Keratinocyte (primary cell): ENCODE measurements around the gene UBL7. TPM values are rescaled to one million over a fixed set of nuclear protein-coding genes. Genes with fewer than 3 reads are reported as not detected.

ENCODE experiments used
- DNase-seq: peaks from one replicate; pipeline ENCODE4 v3.0.0-alpha.2; 2011; ENCODE audit warnings: low read depth, missing footprints, low spot score
- FAIRE-seq: peaks from 2 replicates; lab custom pipeline; 2011; peaks lifted over from hg19 to GRCh38; lab: Jason Lieb, UNC
- H2AFZ ChIP-seq: 2 replicates; pipeline ENCODE4 v1.6.0; 2012; ENCODE audit warnings: low read length, control low read depth, inconsistent platforms; ENCODE audit not compliant: control insufficient read depth
- H3K27ac ChIP-seq: 2 replicates; pipeline ENCODE4 v1.5.1; 2011; ENCODE audit warnings: low read length; ENCODE audit not compliant: control insufficient read depth, insufficient read depth
- H3K27me3 ChIP-seq: 3 replicates; pipeline ENCODE4 v1.6.0; 2011; ENCODE audit warnings: low read length; ENCODE audit not compliant: control insufficient read depth, insufficient read depth; ENCODE audit errors: extremely low read depth
- H3K36me3 ChIP-seq, 2 experiments: 2 replicates in 1 of 2; 3 replicates in 1 of 2; pipeline ENCODE4 v1.5.1; 2011; ENCODE audit warnings: low read length in 2 of 2, mild to moderate bottlenecking in 1 of 2; ENCODE audit not compliant: control insufficient read depth in 2 of 2, insufficient read depth in 2 of 2; ENCODE audit errors: extremely low read depth in 1 of 2
- H3K4me1 ChIP-seq: 3 replicates; pipeline ENCODE4 v1.5.1; 2011; ENCODE audit warnings: low read length; ENCODE audit not compliant: control insufficient read depth, insufficient read depth; ENCODE audit errors: extremely low read depth
- H3K4me2 ChIP-seq: 3 replicates; pipeline ENCODE4 v1.6.0; 2011; ENCODE audit warnings: low read depth, low read length; ENCODE audit not compliant: control insufficient read depth, insufficient read depth; ENCODE audit errors: extremely low read depth
- H3K4me3 ChIP-seq, 3 experiments: fragments of 200-600 bp in 1 of 3; sonication (generic) in 1 of 3; 2 replicates in 2 of 3; 3 replicates in 1 of 3; pipeline ENCODE4 v1.5.1; 2011 to 2016; ENCODE audit warnings: low read length in 3 of 3, mild to moderate bottlenecking in 3 of 3, control low read depth in 2 of 3, inconsistent platforms in 1 of 3, low read depth in 1 of 3, mixed read lengths in 1 of 3, mixed run types in 1 of 3, moderate library complexity in 1 of 3; ENCODE audit not compliant: control insufficient read depth in 2 of 3, insufficient read depth in 2 of 3; ENCODE audit errors: extremely low read depth in 1 of 3
- H3K79me2 ChIP-seq: 2 replicates; pipeline ENCODE4 v1.6.0; 2012; ENCODE audit warnings: low read length; ENCODE audit not compliant: control insufficient read depth, insufficient read depth
- H3K9ac ChIP-seq: 3 replicates; pipeline ENCODE4 v1.6.0; 2011; ENCODE audit warnings: low read length; ENCODE audit not compliant: control insufficient read depth, insufficient read depth; ENCODE audit errors: extremely low read depth
- H3K9me1 ChIP-seq: 3 replicates; pipeline ENCODE4 v1.6.0; 2011; ENCODE audit warnings: low read length; ENCODE audit not compliant: control insufficient read depth, insufficient read depth; ENCODE audit errors: extremely low read depth
- H3K9me3 ChIP-seq: 2 replicates; pipeline ENCODE4 v1.5.1; 2012; ENCODE audit warnings: low read depth, low read length; ENCODE audit not compliant: control insufficient read depth
- H4K20me1 ChIP-seq: 3 replicates; pipeline ENCODE4 v1.6.0; 2011; ENCODE audit warnings: low read length; ENCODE audit not compliant: control insufficient read depth, insufficient read depth; ENCODE audit errors: extremely low read depth
- EZH2 ChIP-seq: IDR thresholded peaks from one replicate; pipeline ENCODE4 v1.6.1; 2012; ENCODE audit warnings: inconsistent platforms, mild to moderate bottlenecking, low read length, moderate library complexity
- dilution Hi-C: fragments of 300-500 bp; cut with MboI; formaldehyde crosslinking; loops from one replicate; pipeline ENCODE4 v1.7.0; 2020; ENCODE audit warnings: low sequenced_read_pairs; ENCODE audit not compliant: extremely low pct_ligation_motif_present
- polyA plus RNA-seq, 5 experiments: library from polyadenylated mRNA; depleted of rRNA in 3 of 5; stranded (reverse) in 3 of 5; stranded (forward) in 1 of 5; unstranded in 1 of 5; fragments of >200 nt; gene quantifications; 1 replicate in 1 of 5; 2 replicates in 3 of 5; 3 replicates in 1 of 5; pipeline versions ENCODE4 v1.2.1 to v1.2.3, GENCODE V29; 2011 to 2012; ENCODE audit warnings: missing spikeins in 2 of 5, low read depth in 1 of 5, low replicate concordance in 1 of 5
- TF ChIP-seq, protein P1 (sequence below), 3 experiments: IDR thresholded peaks in 1 of 3; conservative IDR thresholded peaks in 1 of 3; optimal IDR thresholded peaks in 1 of 3; 2 replicates in 2 of 3; 3 replicates in 1 of 3; pipeline versions ENCODE3 to v1.5.1; 2011; ENCODE audit warnings: low read length in 3 of 3, mild to moderate bottlenecking in 3 of 3, moderate library complexity in 2 of 3, control low read depth in 1 of 3, inconsistent platforms in 1 of 3; ENCODE audit not compliant: insufficient read depth in 2 of 3; ENCODE audit errors: extremely low read depth in 1 of 3

UBL7 gene
- polyA plus RNA-seq, 1 donor (not counting 4 experiments of a cell fraction or from before 2014, with no cell fraction given) = 45.8 TPM

GRCh38 chr15:74425630-74426029 is 35.3 kb downstream of the UBL7 start:
- Histone ChIP-seq H3K4me3 (no peak overlapping the region), H3K36me3 (peaks cover 3 to 35% of the 10 kb centered on the region in 2 experiments), H3K9me1 (peaks cover 12% of the 10 kb centered on the region), H3K27ac (no peak overlapping the region), H4K20me1 (peaks cover 13% of the 10 kb centered on the region), H2AFZ (no peak overlapping the region), H3K9me3 (no peaks in the 10 kb centered on the region), H3K79me2 (peaks cover 99% of the 10 kb centered on the region), H3K4me1 (peaks cover 60% of the 10 kb centered on the region), H3K4me2 (no peak overlapping the region), H3K27me3 (no peaks in the 10 kb centered on the region), H3K9ac (no peak overlapping the region)
- DNase-seq (no peak), FAIRE-seq (no peak)
- dilution Hi-C loops = no loop called here
- TF ChIP-seq EZH2 = no peak
- TF ChIP-seq, protein P1, sequence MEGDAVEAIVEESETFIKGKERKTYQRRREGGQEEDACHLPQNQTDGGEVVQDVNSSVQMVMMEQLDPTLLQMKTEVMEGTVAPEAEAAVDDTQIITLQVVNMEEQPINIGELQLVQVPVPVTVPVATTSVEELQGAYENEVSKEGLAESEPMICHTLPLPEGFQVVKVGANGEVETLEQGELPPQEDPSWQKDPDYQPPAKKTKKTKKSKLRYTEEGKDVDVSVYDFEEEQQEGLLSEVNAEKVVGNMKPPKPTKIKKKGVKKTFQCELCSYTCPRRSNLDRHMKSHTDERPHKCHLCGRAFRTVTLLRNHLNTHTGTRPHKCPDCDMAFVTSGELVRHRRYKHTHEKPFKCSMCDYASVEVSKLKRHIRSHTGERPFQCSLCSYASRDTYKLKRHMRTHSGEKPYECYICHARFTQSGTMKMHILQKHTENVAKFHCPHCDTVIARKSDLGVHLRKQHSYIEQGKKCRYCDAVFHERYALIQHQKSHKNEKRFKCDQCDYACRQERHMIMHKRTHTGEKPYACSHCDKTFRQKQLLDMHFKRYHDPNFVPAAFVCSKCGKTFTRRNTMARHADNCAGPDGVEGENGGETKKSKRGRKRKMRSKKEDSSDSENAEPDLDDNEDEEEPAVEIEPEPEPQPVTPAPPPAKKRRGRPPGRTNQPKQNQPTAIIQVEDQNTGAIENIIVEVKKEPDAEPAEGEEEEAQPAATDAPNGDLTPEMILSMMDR (optimal IDR thresholded peaks at IDR 0.05 in 1 of 3, IDR thresholded peaks at IDR 0.05 in 1 of 3, conservative IDR thresholded peaks at IDR 0.05 in 1 of 3; ENCODE audit: extremely low read depth in 1 of 3, insufficient read depth in 2 of 3, low read length in 3 of 3) = no peak

- Histone ChIP-seq H3K4me3 (no peak overlapping the region), H2AFZ (no peak overlapping the region), H3K9me3 (no peaks in the 10 kb centered on the region), H3K4me2 (no peak overlapping the region), H3K36me3 (peaks cover 3 to 34% of the 10 kb centered on the region in 2 experiments), H3K9me1 (peaks cover 8% of the 10 kb centered on the region), H3K27ac (peak overlapping the region; percentile 89), H3K9ac (peak overlapping the region; percentile 63), H4K20me1 (peaks cover 7% of the 10 kb centered on the region), H3K27me3 (no peaks in the 10 kb centered on the region), H3K4me1 (peaks cover 60% of the 10 kb centered on the region), H3K79me2 (peaks cover 99% of the 10 kb centered on the region)
- dilution Hi-C loops = no loop called here
- no peak for TF ChIP-seq EZH2
- TF ChIP-seq, protein P1 (optimal IDR thresholded peaks at IDR 0.05 in 1 of 3, IDR thresholded peaks at IDR 0.05 in 1 of 3, conservative IDR thresholded peaks at IDR 0.05 in 1 of 3; ENCODE audit: extremely low read depth in 1 of 3, insufficient read depth in 2 of 3, low read length in 3 of 3) = no peak
- DNase-seq (no peak), FAIRE-seq (no peak)
These were observed 35.9 kb downstream of the UBL7 start for GRCh38 chr15:74424901-74425528.
